ENCODE measurements around the gene MAFB.

Gene MAFB

GRCh38 chr20:40702504-40702903 is 13.5 kb upstream of the MAFB start:
- DNase-seq, result no peak

DNA sequence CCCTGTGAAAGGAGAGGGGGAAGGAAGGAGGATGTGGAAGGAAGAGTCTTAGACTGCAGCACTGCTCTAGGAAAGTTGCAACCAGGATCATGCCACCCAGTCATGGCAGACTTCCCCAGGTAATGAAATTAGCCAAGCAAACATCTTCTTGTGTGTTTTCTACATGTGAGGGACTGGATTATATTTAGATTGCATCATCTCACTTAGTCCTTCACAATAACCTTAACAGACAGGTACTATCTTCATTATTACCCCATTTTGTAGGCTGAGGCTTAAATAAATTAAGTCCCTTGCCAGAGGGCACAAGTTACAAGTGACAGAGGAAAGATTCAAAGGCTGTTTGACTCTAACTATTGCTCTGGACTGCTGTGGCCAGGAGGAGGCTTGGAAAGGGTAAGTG is 9.7 kb upstream of the MAFB start:
- no peak for DNase-seq

- no peak for DNase-seq
Measured at GRCh38 chr20:40698281-40698680, 9.2 kb upstream of the MAFB start.

DNA sequence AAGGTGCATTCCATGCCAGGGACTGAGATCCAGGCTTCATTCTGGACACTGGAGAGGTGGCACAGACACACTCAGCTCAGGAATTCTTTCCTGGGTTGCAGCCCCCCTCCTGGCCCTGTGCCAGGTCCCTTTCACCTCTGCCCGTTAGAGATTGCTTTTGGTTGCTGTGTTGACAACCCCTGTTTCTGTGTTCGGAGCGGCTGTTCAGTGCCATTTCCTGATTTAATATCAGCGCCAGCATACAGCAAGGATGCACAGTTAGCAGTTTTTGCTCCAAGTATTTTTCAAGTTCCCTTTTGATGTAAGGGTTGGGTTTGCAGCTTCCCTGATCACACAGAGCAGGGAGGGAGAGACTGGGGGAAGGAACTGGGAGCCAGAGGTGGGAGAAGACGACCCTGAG is 8.5 kb upstream of the MAFB start:
- no peak for DNase-seq

DNA sequence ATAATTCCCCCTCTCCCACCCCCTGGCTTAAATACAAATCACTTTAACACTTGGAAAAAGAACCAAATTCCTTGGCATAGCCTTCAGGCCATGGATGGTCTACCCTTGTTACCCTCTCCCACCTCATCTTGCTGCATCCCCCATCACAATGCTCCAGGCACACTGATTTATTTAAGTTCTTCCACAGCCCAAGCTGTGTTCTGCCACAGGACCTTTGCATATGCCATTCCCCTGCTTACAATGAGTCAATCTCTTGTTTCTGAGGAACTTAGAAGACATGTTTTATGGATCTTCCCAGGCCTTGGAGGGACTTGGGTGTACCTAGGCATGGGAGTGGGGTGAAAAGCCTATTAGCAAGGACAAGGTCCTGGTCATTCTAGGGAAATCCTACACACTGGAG is 6.2 kb upstream of the MAFB start:
- DNase-seq, result no peak

DNA sequence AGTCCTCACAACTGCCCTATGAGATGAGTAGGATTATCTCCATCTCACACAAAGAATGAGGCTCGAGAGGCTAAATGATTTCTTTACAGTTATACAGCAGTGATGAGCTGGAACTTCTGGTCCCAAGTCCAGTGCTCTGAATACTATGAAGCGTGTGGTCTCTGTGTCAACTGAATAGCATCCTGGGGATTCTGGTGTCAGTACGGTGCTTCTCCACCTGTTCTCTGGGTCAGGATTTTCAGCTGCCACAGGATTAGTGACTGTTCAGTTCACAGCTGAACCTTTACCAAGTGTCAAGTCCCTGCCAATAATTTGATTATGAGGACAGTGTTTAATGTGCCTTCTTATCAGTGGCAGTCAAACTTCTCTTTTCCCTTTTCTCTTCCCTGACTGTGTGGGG is 5.2 kb upstream of the MAFB start:
- DNase-seq, result no peak

- DNase-seq, result no peak
Measured at GRCh38 chr20:40692240-40693011, 3.4 kb upstream of the MAFB start.

DNA sequence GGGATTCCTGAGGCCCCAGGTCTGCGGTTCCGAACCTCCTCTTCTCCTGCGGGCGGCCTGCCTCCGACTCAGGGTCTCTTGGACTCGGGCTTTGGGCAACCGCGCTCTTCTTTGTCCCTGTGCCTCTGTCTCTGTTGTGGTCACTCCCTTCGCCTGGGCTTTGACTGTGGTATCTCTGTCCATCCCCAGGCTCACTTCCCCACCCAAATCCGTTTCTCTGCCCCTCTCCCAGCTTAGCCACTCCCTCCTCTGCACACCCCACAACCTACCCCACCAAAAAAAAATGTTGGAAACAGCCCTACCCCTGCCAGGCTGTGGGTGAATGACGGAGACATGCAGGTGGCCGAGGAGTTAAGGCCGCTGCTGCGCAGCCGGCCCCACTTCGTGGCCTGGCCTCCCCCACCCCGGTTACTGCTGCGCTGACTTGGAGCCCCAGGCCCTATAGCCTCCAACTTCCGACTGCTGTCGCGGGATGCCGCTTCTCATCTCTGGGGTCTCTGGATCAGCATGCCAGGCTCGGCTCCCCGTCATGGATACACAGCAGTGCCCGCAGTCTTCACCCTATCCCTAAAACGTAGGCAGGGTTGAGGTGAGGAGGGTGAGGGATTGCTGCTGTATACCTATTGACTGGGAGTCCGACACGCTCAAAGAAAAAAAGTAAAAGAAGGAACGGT is 2.7 kb upstream of the MAFB start:
- no peak for DNase-seq

- no peak for DNase-seq
Measured at GRCh38 chr20:40690836-40691565, 2.0 kb upstream of the MAFB start.

DNA sequence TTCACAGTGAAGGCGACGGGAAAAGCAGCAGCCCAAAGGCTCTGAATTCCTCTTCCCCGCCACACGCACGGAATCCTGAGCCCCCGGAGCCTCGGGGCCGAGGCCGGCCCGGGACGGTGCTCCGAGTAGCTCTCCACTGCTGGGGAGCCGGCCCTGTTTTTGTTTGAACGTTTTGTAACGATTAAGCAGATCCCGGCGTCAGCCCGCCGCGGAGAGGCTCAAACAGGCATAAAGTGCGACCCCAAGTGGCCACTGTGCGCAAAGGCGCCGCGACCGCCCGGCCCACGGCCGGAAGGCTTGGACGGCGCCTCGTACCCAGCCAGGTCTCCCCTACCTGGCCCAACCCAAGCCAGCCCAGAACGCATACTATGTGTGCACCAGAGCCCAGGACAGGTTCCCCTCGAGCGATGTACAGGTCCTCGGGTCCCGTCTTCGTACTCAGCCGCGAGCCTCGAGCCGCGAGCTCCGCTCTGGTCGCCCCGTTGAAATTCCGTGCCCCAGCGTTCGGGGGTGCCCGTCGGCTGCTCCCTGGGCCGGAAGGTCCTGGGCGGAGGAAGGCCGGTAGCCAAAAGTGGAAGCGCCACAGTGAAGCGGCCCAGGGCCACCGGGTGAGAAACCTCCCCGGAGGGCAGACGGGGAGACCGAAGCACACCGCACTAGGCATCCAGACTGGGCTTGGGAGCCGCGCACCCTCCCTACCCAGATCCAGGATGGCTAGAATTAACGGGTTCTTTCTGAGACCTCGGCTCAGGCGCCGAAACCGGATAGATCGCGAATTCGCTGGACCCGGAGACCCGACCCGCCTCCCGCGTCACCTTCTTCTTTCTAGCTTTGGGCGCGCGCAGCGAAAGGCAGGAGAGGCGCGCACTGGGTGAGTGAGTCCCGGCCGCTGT is 1.2 kb upstream of the MAFB start:
- peak; percentile 82 to 83 for DNase-seq

- DNase-seq, result no peak
Measured at GRCh38 chr20:40688129-40689099, 622 bp downstream of the MAFB start.

- no peak for DNase-seq
Measured at GRCh38 chr20:40687384-40688128, 1.5 kb downstream of the MAFB start.

- DNase-seq, result no peak
Measured at GRCh38 chr20:40686893-40687292, 2.1 kb downstream of the MAFB start.

- DNase-seq, result no peak
Measured at GRCh38 chr20:40686434-40686882, 2.6 kb downstream of the MAFB start.

- DNase-seq, result no peak
Measured at GRCh38 chr20:40685349-40685748, 3.7 kb downstream of the MAFB start.

GRCh38 chr20:40683894-40684268 is 5.2 kb downstream of the MAFB start:
- no peak for DNase-seq

- DNase-seq, result no peak
Measured at GRCh38 chr20:40683221-40683893, 5.7 kb downstream of the MAFB start.

GRCh38 chr20:40682104-40682981 is 6.7 kb downstream of the MAFB start:
- DNase-seq, result no peak

DNA sequence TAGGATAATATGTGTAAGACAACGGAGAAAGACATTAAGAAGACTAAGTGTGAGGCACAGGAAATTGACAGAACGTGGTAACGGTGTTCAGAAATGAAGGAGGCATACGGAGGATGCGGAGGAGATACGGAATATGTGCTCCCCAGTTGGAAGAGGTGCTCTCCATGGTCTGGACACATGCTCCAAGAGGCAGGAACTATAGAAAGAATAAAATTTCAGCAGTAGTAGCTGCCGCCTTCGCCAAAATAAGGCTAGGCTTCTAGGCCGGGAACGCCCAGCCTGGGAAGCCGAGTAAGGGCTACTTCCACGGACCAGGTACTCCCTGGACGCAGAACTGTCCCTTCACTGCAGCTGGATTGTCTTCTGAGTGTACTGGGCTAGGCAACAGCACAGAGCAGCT is 7.4 kb downstream of the MAFB start:
- no peak for DNase-seq
